Measurements from ENCODE around the gene BSX.

Gene BSX

DNA sequence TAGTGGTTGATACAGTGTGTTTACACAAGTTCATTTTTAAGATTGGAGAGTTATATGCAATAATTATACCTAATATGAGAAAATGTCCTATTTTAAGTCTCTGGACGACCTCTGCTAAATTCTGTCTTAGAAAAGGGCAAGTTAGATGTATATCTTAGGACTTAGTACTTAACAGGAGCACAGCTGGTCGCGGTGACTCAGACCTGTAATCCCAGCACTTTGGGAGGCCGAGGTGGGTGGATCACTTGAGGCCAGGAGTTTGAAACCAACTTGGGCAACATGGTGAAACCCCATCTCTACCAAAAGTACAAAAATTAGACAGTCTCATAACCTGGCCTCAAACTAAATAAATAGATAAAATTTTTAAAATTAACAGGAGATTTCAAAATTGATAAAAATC is 27.2 kb downstream of the BSX start:
- no peak for DNase-seq

DNA sequence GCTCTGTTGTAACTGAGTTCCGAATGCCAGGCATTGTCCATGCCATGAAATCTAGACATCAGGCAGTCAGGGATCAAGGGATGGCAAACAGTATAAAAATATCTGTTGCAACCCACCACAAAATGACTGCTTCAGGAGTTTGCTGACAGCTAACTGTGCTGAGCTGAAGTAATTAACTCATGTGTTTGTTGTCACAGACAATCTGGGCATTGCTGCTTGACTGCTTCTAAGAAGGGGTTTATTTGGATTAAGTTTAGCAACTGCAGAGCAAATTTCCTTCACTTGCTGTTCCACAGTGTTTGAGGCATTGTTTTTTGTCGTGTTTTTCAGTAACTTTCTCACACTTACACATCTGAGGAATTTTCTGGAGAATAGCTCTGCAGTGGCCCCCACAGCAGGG is 30.4 kb downstream of the BSX start:
- no peak for DNase-seq

DNA sequence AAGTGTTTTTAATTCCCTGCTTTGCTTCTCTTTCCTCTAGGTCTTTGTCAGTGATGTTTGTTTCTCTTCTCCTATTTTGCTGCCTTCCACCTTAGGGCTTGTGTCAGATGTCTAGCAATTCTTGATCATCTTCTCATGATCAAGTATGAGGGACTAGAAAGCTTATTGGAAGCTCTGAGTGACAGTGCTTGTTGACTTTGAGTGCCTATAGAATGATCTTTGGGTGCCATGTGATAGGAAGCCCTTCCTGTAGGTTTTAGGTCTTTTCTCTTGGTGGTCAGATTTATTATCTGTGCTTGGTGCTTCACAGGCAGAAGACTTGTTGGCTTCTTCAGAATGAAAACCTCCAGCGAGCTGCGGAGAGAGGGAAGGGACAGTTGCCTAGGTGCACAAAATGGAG is 43.1 kb downstream of the BSX start:
- DNase-seq = no peak

DNA sequence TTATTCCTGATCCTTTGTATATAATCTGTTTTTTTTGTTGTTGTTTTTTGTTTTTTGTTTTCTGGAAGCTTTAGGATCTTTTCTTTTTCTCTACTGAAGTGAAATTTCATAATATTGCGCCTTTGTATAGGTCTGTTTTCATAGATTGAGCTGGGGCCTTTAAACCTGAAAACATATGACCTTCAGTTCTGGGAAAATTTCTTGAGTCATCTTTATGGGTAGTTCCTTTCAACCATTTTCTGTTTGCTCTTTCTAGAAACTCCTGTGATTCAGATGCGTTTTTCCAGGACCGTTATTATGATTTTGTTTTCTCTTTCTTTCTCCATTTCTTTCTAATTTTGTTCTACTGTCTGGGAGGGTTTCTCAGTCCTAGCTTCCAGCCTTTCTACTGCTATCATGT is 43.7 kb downstream of the BSX start:
- no peak for DNase-seq

DNA sequence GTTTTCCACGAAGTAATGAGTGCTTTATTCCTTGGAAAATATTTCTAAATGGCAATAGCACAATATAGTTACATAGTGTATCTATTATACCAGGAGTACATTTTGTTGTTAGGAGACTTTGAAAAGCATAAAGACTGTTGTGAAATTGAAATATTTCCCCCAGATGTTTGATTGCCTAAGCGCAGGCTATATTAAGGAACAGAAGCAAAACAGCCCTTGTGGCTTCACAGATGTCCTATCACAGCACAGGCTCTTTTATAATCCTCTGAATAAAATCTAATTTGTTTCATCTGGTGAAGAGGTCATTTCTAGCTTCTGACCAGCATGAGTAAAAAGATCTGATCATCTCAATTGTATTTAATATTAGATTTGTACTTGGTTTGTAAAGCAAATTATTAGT is 48.2 kb downstream of the BSX start:
- no peak for DNase-seq

DNA sequence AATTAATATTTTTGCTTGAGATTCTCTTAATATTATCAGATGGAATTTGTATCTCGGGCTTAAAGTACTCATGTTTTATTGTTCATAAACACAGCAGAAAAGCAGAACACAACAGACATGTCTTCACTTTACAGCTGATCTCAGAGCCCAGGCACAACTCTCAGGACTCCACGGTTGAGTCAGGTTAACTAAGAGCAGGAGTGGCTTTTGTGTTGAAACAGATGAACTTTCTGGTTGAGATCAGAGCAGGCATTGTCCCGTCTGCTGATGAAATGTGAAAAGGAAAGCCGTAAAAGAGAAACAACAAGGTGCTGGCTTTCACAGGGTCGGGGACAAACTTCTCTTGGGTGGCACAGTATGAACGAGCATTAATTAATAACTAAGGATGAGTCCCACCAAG is 50.1 kb downstream of the BSX start:
- no peak for DNase-seq
